ENCODE data around the gene PRPF40B.

The PRPF40B gene

DNA sequence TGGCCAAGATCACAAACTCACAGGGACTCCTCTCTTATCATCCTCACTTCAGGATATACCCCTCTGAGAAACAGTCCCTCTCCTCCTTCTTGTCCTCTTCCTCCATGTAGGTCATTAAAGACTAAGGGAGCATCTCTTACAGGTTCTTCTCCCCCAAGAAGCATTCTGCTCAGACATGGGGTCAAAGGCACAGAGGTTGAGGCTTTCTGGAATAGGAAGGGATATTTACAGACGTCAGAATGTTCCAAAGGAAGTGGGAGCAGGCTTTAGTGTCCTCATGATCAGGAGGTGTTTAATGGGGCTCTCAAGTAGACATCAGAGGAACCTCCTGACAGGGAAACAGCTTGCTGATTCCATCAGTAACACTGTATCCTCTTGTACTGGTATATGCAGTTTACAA is 36.4 kb downstream of the PRPF40B start:
- no peak for DNase-seq
- Histone ChIP-seq H3K9me3 (no peaks in the 10 kb centered on the region), H3K4me1 (peaks cover 0 to 31% (median 23%) of the 10 kb centered on the region in 4 donors), H3K27me3 (no peaks in the 10 kb centered on the region), H3K4me3 (no peak overlapping the region), H3K27ac (no peak overlapping the region), H3K36me3 (peaks cover 13 to 43% (median 30%) of the 10 kb centered on the region in 3 donors)
- TF ChIP-seq, protein P1, sequence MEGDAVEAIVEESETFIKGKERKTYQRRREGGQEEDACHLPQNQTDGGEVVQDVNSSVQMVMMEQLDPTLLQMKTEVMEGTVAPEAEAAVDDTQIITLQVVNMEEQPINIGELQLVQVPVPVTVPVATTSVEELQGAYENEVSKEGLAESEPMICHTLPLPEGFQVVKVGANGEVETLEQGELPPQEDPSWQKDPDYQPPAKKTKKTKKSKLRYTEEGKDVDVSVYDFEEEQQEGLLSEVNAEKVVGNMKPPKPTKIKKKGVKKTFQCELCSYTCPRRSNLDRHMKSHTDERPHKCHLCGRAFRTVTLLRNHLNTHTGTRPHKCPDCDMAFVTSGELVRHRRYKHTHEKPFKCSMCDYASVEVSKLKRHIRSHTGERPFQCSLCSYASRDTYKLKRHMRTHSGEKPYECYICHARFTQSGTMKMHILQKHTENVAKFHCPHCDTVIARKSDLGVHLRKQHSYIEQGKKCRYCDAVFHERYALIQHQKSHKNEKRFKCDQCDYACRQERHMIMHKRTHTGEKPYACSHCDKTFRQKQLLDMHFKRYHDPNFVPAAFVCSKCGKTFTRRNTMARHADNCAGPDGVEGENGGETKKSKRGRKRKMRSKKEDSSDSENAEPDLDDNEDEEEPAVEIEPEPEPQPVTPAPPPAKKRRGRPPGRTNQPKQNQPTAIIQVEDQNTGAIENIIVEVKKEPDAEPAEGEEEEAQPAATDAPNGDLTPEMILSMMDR (IDR thresholded peaks at IDR 0.05): no peak
- intact Hi-C loops (cut with DNase I; ENCODE audit: low total_unique reads): no loop called here

DNA sequence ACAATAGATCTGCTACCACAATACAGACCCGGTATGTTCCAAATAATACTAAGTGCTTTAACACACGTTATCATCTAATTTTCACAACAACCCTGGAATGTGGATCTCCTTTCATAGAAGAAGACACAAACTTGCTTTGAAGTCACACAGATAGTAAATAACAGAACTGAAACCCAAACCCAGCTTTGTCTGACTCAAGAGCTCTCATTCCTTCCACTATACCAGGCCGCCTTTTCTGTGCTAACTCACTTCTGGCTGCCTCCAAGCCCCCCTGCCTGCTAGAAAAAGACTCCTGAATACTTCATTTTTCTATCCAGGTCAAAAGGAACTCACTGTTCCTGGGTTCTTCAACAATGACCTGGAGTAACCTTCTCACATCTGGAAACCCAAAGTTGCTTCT is 37.8 kb downstream of the PRPF40B start:
- Histone ChIP-seq H3K27ac (no peak overlapping the region), H3K27me3 (no peaks in the 10 kb centered on the region), H3K4me1 (peaks cover 0 to 43% (median 31%) of the 10 kb centered on the region in 4 donors), H3K9me3 (no peaks in the 10 kb centered on the region), H3K4me3 (no peak overlapping the region), H3K36me3 (peaks cover 13 to 29% (median 29%) of the 10 kb centered on the region in 3 donors)
- TF ChIP-seq, protein P1 (IDR thresholded peaks at IDR 0.05): no peak
- intact Hi-C loops (cut with DNase I; ENCODE audit: low total_unique reads): no loop called here
- no peak for DNase-seq

DNA sequence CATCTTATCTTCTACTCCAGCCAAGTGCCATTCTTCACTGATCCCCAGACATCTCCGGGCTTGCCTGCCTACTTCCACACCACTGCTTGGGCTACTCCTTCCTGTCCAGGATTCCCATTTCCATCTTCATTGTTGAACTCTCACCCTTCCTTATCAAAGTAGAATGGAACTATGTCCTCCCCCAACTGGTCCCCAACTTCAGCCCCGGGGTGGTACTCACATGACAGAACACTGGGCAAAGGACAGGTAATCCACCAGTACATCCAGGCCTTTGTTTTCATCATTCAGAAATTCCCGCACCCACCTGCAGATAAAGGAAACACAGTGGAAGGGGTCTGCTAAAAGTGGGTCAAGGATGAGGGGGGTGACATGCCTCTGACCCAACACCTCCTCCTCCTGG is 38.4 kb downstream of the PRPF40B start:
- Histone ChIP-seq H3K4me1 (peaks cover 0 to 47% (median 31%) of the 10 kb centered on the region in 4 donors), H3K9me3 (no peaks in the 10 kb centered on the region), H3K36me3 (peaks cover 8 to 24% (median 24%) of the 10 kb centered on the region in 3 donors), H3K27me3 (no peaks in the 10 kb centered on the region), H3K4me3 (no peak overlapping the region), H3K27ac (peak overlapping the region in 1 of 2 donors; percentile 69)
- intact Hi-C loops (cut with DNase I; ENCODE audit: low total_unique reads): no loop called here
- TF ChIP-seq, protein P1 (IDR thresholded peaks at IDR 0.05): no peak
- no peak for DNase-seq

DNA sequence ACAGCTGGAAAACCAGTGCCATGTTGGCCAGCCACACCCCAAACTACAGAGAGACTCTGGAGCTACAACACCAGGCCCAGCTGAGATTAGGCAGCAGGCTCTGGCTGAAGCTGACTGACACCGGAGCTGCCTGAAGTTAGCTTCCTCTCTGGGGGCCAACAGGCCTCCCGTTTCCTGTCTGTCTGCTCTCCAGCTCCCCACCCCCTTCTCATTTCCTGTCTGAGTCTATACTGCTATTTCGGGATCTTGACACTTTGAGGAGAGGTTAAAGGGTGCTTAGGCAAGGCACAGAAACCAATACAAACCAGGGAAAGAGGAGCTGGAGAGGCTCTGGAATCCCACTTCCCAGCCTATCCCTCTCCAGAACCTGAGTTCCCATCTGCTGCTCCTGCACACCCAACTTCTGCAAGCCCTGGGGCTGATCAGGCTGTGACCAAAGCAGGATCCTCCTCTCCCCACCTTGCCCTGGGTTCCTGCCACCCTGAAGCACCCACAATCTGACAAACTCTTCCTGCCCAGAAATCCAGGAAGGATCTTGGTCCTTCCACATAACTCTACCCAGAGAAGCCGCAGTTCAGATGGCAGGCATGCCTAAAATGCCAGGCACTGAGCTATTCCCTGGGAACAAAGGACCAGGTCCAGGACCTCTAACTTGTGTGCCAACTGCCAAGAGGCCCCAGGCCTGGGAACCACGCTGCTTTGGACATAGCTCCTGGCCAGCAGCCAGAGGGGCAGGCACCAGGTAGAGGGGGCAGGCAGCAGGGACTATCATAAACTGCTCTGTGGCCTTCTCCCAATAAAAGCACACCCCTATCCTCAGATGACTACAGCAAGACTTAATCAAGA is 39.9 kb downstream of the PRPF40B start:
- no peaks in the 10 kb centered on the region for H3K9me3 ChIP-seq
- intact Hi-C loops (cut with DNase I; ENCODE audit: low total_unique reads): no loop called here
- TF ChIP-seq, protein P1 (IDR thresholded peaks at IDR 0.05): no peak
- DNase-seq: peak; percentile 75 to 84
- H3K27me3 ChIP-seq: no peaks in the 10 kb centered on the region
- H3K27ac ChIP-seq: peak overlapping the region; percentile 69 to 70
- peaks cover 0 to 51% (median 31%) of the 10 kb centered on the region in 4 donors for H3K4me1 ChIP-seq
- H3K4me3 ChIP-seq: no peak overlapping the region
- H3K36me3 ChIP-seq: peaks cover 8 to 10% (median 10%) of the 10 kb centered on the region in 3 donors

DNA sequence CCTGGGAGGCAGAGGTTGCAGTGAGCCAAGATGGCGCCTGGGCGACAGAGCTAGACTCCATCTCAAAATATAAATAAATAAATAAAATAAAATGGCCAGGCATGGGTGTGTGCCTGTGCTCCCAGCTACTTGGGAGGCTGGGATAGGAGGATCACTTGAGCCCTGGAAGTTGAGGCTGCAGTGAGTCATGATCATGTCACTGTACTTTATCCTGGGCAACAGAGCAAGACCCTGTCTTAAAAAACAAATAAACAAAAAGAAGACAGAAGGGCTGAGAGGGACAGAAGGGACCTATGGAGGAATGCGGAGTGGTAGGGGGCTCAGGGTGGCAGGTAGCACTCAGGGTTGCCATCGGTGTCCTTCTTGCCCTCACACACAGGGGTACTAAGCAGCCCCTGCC is 40.8 kb downstream of the PRPF40B start:
- TF ChIP-seq, protein P1 (IDR thresholded peaks at IDR 0.05): no peak
- Histone ChIP-seq H3K36me3 (peaks cover under 1 to 8% (median 8%) of the 10 kb centered on the region in 3 donors), H3K9me3 (no peaks in the 10 kb centered on the region), H3K27ac (peak overlapping the region; percentile 8 to 69), H3K4me3 (no peak overlapping the region), H3K4me1 (peaks cover 0 to 51% (median 31%) of the 10 kb centered on the region in 4 donors), H3K27me3 (no peaks in the 10 kb centered on the region)
- no peak for DNase-seq
- intact Hi-C loops (cut with DNase I; ENCODE audit: low total_unique reads): no loop called here
